Mammary epithelial cell (primary cell): ENCODE results near the gene GOLT1A.

Source experiments
- CTCF ChIP-seq, 2 donors: IDR thresholded peaks in 1 of 2; conservative IDR thresholded peaks in 1 of 2; 2 replicates each; pipeline ENCODE4 v1.5.1; 2011 to 2012; ENCODE audit warnings: inconsistent platforms in 2 of 2, low read length in 2 of 2, mild to moderate bottlenecking in 2 of 2, control low read depth in 1 of 2, low read depth in 1 of 2; ENCODE audit not compliant: insufficient read depth in 1 of 2; ENCODE audit errors: extremely low read depth in 1 of 2
- EZH2 ChIP-seq: IDR thresholded peaks from 2 replicates; pipeline ENCODE4 v1.6.1; 2012; ENCODE audit warnings: low read length, inconsistent platforms, borderline replicate concordance

DNA sequence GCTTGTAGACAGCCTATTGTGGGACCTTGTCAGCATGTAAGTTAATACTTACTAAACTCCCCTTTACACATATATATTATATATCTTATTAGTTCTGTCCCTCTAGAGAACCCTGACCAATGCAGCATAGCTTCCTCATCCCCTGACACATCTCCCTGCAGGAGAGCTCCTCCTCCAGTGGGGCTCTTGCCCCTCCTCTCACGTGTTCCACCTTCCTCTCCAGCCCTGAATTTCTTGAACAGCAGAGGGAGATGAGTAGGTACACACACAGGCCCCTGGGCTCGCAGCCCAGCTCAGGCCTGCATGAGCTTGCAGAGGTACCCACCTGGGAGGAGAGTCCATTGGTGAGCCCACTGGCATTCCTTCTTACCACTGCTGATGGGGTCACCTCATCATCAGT, 27.3 kb upstream of the GOLT1A start:
- TF ChIP-seq CTCF (conservative IDR thresholded peaks at IDR 0.05 in 1 of 2, IDR thresholded peaks at IDR 0.05 in 1 of 2; ENCODE audit: extremely low read depth in 1 of 2, insufficient read depth in 1 of 2, low read depth in 1 of 2, low read length in 2 of 2) (peak in 1 of 2 donors; percentile 32), EZH2 (no peak)
